Large intestine (tissue), 3 donors: ENCODE data around the gene MGLL. TPM values are rescaled to one million over a fixed set of nuclear protein-coding genes. Genes with fewer than 3 reads are reported as not detected.
A peak's percentile ranks its signal among the peaks of the same experiment; 100 is the strongest.

ENCODE experiments used
- DNase-seq, 2 donors: peaks; one replicate each; pipeline versions ENCODE4 v3.0.0 to v3.0.0-alpha.2; 2013
- H3K27ac ChIP-seq: one replicate; pipeline ENCODE4 v1.5.1; 2013; ENCODE audit warnings: low read length
- H3K27me3 ChIP-seq: 2 replicates; pipeline ENCODE4 v1.6.1; 2013; ENCODE audit warnings: low read length; ENCODE audit not compliant: control insufficient read depth, insufficient read depth
- H3K36me3 ChIP-seq: 2 replicates; pipeline ENCODE4 v1.6.1; 2013; ENCODE audit warnings: low read length; ENCODE audit not compliant: control insufficient read depth, insufficient read depth
- H3K4me1 ChIP-seq: one replicate; pipeline ENCODE4 v1.6.1; 2013; ENCODE audit warnings: low read length; ENCODE audit not compliant: control insufficient read depth, insufficient read depth
- H3K4me3 ChIP-seq: one replicate; pipeline ENCODE4 v1.5.1; 2013; ENCODE audit warnings: low read length
- H3K9me3 ChIP-seq: one replicate; pipeline ENCODE4 v1.6.1; 2013; ENCODE audit warnings: mild to moderate bottlenecking, low read depth, low read length, moderate library complexity; ENCODE audit not compliant: control insufficient read depth
- WGBS: methylation state at CpG from one replicate; pipeline ENCODE4 v1.1.5; 2013; ENCODE audit warnings: low lambda C conversion rate; ENCODE audit not compliant: insufficient coverage; 5-methylcytosine and 5-hydroxymethylcytosine counted together
- polyA plus RNA-seq: library from polyadenylated mRNA; unstranded; fragments of 120-200 nt; gene quantifications from one replicate; pipeline ENCODE4 v1.2.1, GENCODE V29; 2013

The MGLL gene
- polyA plus RNA-seq, 1 donor, result 22.8 TPM

GRCh38 chr3:127751163-127751621 is 71.1 kb downstream of the MGLL start:
- Histone ChIP-seq H3K36me3 (peaks cover 2% of the 10 kb centered on the region), H3K4me3 (no peak overlapping the region), H3K4me1 (peaks cover 10% of the 10 kb centered on the region), H3K27me3 (no peaks in the 10 kb centered on the region), H3K27ac (no peak overlapping the region), H3K9me3 (no peaks in the 10 kb centered on the region)
- WGBS, result no CpG with 5 or more reads among the region's 8 CpGs
- no peak for DNase-seq

GRCh38 chr3:127750226-127751031 is 71.9 kb downstream of the MGLL start:
- H3K36me3 ChIP-seq, result peaks cover 2% of the 10 kb centered on the region
- no peaks in the 10 kb centered on the region for H3K27me3 ChIP-seq
- H3K4me3 ChIP-seq, result no peak overlapping the region
- H3K9me3 ChIP-seq, result no peaks in the 10 kb centered on the region
- H3K4me1 ChIP-seq, result peaks cover 13% of the 10 kb centered on the region
- H3K27ac ChIP-seq, result no peak overlapping the region
- WGBS, result no CpG with 5 or more reads among the region's 12 CpGs
- no peak for DNase-seq

GRCh38 chr3:127749787-127750225 is 72.5 kb downstream of the MGLL start:
- peaks cover 2% of the 10 kb centered on the region for H3K36me3 ChIP-seq
- peaks cover 13% of the 10 kb centered on the region for H3K4me1 ChIP-seq
- no peak overlapping the region for H3K27ac ChIP-seq
- no peaks in the 10 kb centered on the region for H3K27me3 ChIP-seq
- no peaks in the 10 kb centered on the region for H3K9me3 ChIP-seq
- H3K4me3 ChIP-seq, result no peak overlapping the region
- DNase-seq, result no peak
- no CpG with 5 or more reads among the region's 7 CpGs for WGBS

- H3K27ac ChIP-seq, result no peak overlapping the region
- peaks cover under 1% of the 10 kb centered on the region for H3K36me3 ChIP-seq
- no peak overlapping the region for H3K4me3 ChIP-seq
- no peaks in the 10 kb centered on the region for H3K27me3 ChIP-seq
- H3K9me3 ChIP-seq, result no peaks in the 10 kb centered on the region
- WGBS, result no CpG with 5 or more reads among the region's 3 CpGs
- no peak for DNase-seq
- peaks cover 13% of the 10 kb centered on the region for H3K4me1 ChIP-seq
Observed at GRCh38 chr3:127749361-127749760, 73.0 kb downstream of the MGLL start.

GRCh38 chr3:127748754-127749327 is 73.5 kb downstream of the MGLL start:
- 100% methylated on average over 1 of the region's 9 CpGs for WGBS
- no peaks in the 10 kb centered on the region for H3K36me3 ChIP-seq
- H3K4me3 ChIP-seq, result no peak overlapping the region
- H3K27ac ChIP-seq, result no peak overlapping the region
- H3K27me3 ChIP-seq, result no peaks in the 10 kb centered on the region
- no peak for DNase-seq
- no peaks in the 10 kb centered on the region for H3K9me3 ChIP-seq
- peaks cover 13% of the 10 kb centered on the region for H3K4me1 ChIP-seq

DNA sequence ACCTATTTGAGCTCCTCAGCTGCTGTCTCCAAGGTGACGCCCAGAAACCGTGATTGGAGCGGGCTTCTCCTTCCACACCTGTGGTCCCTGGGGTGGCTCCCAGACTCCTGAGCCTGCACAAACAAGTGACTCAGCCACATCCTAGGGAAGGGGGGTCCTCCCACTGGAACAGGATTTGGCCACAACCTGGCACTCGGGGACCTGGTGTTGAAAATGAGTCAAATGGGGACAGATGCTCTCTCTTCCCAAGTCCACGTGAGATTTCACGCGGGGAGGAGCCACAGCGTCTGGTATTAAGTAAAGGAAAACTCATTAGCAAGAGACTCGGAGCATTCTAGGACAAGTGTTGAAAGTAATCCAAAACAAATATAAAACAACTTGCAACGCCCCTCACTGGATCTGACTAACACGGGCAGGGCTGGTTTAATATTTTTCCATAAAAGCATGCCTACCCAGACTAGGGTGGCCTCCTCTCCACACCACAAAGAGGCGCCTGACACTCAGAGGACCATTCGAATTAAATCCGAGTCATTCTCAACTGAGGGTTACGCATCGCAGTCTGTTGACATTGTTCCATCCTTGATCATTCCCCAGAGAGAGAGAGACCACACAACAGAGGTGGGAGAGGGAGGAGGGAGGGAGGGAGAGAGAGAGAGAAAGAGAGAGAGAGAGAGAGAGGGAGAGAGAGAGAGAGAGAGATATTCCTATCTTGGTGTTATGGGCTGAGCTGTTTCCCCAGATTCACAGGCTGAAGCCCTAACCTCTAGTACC is 74.4 kb downstream of the MGLL start:
- Histone ChIP-seq H3K4me3 (no peak overlapping the region), H3K27ac (no peak overlapping the region), H3K9me3 (no peaks in the 10 kb centered on the region), H3K4me1 (peaks cover 13% of the 10 kb centered on the region), H3K27me3 (no peaks in the 10 kb centered on the region), H3K36me3 (no peaks in the 10 kb centered on the region)
- DNase-seq, result peak in 1 of 2 donors; percentile 45
- no CpG with 5 or more reads among the region's 16 CpGs for WGBS

DNA sequence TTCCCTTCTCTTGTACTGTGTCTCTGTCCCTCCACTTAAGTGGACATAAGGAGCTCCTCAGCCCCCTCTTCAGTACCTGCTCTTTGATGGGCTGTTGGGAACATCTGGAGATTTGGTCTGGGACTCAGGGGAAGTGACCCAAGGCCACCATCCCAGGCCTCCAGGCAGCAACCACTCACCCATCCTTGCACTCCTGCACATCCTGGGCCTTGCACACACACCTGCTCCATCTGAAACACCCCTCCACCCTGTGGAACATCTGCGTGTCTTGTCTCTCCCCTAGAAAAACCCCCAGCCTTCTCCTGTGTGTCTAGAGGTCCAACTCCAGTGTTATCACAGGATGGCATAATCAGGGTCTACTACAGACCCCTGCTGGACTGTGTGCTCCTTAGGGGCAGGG is 75.2 kb downstream of the MGLL start:
- H3K27ac ChIP-seq, result no peak overlapping the region
- no peaks in the 10 kb centered on the region for H3K27me3 ChIP-seq
- no peaks in the 10 kb centered on the region for H3K9me3 ChIP-seq
- peaks cover 13% of the 10 kb centered on the region for H3K4me1 ChIP-seq
- WGBS, result no CpG with 5 or more reads among the region's 1 CpG
- no peak for DNase-seq
- H3K4me3 ChIP-seq, result no peak overlapping the region
- no peaks in the 10 kb centered on the region for H3K36me3 ChIP-seq

DNA sequence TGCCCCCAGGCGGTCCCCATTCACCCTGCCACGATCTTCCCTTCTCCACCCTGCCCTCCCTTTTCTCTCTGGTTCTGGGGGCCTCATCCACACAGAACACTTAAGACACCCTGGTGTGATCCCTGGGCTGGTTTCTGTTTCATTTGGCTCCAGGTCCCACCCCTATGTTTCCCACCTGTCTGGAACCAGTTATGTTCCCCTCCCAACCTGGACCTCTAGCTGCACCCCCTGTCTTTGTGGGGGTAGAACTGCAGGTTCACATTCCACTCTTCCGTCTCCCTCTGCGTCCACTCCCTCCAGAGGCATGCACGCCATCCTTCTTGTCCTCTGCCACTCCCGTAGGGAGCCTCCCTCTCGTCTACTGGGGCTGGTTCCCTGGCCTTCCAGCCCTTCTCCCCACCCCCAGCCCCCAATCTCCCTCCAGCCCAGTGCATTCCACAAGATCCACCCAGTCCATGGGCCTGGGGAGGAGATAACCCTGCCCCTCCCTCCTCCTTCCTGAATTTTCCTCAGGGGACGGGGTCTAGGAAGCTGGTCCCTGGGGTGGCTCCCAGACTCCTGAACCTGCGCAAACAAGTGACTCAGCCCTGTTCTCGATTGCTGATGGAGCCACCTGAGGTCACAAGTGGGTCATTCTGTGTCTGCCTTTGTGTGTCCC is 75.8 kb downstream of the MGLL start:
- peak in 1 of 2 donors; percentile 50 for DNase-seq
- H3K27me3 ChIP-seq, result no peaks in the 10 kb centered on the region
- WGBS, result no CpG with 5 or more reads among the region's 10 CpGs

DNA sequence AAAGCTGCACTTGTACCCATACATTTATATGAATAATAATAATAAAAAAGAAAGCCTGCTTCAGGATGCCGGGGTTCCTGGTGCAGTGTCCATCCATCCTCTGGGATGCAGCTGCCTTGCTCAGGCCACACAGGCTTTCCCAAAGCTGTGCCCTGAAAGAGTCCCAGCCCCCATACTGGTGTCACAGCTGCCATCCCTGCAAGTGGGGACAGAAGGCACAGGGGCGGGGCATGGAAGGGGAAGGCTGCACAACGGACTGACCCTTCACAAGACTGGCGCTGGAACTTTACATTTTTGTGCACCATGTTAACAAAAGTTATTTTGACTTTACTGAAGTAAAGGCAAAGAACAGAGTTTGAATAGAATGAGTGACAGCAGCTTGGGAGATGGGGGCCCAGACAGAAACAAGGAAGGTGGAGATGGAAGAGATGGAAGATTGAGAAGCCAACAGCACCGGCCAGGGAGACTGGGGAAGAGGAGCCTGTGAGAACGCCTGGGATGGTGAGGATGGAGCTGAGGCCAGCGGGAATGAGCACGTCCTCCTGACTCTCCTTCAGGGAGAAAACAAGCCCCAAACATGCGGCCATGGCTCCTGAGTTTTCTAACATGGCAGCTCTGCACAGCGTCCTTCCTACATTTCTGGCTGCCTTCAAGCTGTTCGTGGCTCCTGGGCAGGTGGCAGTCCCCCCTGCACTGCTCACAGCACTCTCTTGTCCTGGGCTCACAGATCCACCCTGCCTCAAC is 76.5 kb downstream of the MGLL start:
- no CpG with 5 or more reads among the region's 11 CpGs for WGBS
- no peak for DNase-seq
- no peaks in the 10 kb centered on the region for H3K36me3 ChIP-seq
- H3K9me3 ChIP-seq, result no peaks in the 10 kb centered on the region
- H3K4me1 ChIP-seq, result peaks cover 13% of the 10 kb centered on the region
- no peak overlapping the region for H3K27ac ChIP-seq
- no peaks in the 10 kb centered on the region for H3K27me3 ChIP-seq
- no peak overlapping the region for H3K4me3 ChIP-seq

More for the DNA sequence above, 75.8 kb downstream of the MGLL start:
- no peak overlapping the region for H3K4me3 ChIP-seq
- peaks cover 13% of the 10 kb centered on the region for H3K4me1 ChIP-seq
- H3K27ac ChIP-seq, result no peak overlapping the region
- no peaks in the 10 kb centered on the region for H3K9me3 ChIP-seq
- no peaks in the 10 kb centered on the region for H3K36me3 ChIP-seq
